ENCODE results near the gene KCNAB1. TPM values are rescaled to one million over a fixed set of nuclear protein-coding genes. Genes with fewer than 3 reads are reported as not detected.

The KCNAB1 gene
- total RNA-seq, 1 donor from 2014 or later, result 3.2 TPM

DNA sequence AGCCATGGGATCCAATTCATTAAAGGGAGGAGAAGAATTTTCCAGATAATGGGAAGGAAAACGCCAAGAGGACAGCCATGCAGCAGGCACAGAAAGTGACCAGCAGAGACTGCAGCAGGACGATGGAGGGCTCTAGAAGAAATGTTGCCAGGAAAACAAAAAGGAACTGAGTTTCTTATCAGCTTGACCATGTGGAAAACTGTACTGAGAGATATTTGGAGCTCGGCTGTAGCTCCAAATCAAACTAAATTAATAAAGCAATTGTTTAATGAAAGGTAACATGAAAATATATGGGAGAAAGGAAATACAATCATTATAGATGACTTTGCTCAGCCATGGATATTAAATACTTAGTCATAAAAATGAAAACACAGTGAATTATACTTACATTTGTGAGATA lies 370.8 kb downstream of the KCNAB1 start:
- DNase-seq, result no peak

GRCh38 chr3:156492801-156493261 lies 372.5 kb downstream of the KCNAB1 start:
- H3K27me3 ChIP-seq, result no peaks in the 10 kb centered on the region
- TF ChIP-seq CTCF (IDR thresholded peaks at IDR 0.05), result no peak
- no peak for DNase-seq
- H3K4me3 ChIP-seq, result no peak overlapping the region
- no peak overlapping the region for H3K27ac ChIP-seq
- H3K9me3 ChIP-seq, result no peaks in the 10 kb centered on the region
- intact Hi-C loops (cut with DNase I), result no loop called here
- ATAC-seq, result no peak
- no peaks in the 10 kb centered on the region for H3K36me3 ChIP-seq
- no peaks in the 10 kb centered on the region for H3K4me1 ChIP-seq

More for the DNA sequence above, 370.8 kb downstream of the KCNAB1 start:
- no peak for ATAC-seq
- H3K4me3 ChIP-seq, result no peak overlapping the region
- H3K27ac ChIP-seq, result no peak overlapping the region
- no peaks in the 10 kb centered on the region for H3K4me1 ChIP-seq
- no peaks in the 10 kb centered on the region for H3K36me3 ChIP-seq
- intact Hi-C loops (cut with DNase I), result no loop called here
- no peaks in the 10 kb centered on the region for H3K9me3 ChIP-seq
- no peak for TF ChIP-seq CTCF (IDR thresholded peaks at IDR 0.05)
- no peaks in the 10 kb centered on the region for H3K27me3 ChIP-seq

DNA sequence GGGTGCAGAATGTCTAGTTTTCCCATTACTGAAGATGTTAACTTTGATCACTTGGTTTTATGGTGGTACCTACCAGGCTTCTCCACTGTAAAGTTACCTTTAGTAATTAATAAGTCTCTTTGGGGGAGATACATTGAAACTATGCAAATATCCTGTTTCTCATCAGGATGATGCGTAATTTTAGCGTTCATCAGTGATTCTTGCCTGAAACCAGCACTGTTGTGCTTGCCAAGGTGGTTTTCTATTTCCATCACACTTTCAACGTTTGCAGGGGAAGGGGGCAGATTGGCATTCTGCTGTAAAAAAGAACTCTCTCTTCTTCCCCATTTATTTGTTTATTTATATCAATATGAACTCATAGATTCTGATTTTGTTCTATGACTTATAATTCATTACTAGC lies 373.5 kb downstream of the KCNAB1 start:
- no peak overlapping the region for H3K27ac ChIP-seq
- no peaks in the 10 kb centered on the region for H3K4me1 ChIP-seq
- ATAC-seq, result no peak
- DNase-seq, result no peak
- H3K9me3 ChIP-seq, result no peaks in the 10 kb centered on the region
- H3K36me3 ChIP-seq, result no peaks in the 10 kb centered on the region
- intact Hi-C loops (cut with DNase I), result no loop called here
- TF ChIP-seq CTCF (IDR thresholded peaks at IDR 0.05), result no peak
- no peak overlapping the region for H3K4me3 ChIP-seq
- H3K27me3 ChIP-seq, result no peaks in the 10 kb centered on the region

DNA sequence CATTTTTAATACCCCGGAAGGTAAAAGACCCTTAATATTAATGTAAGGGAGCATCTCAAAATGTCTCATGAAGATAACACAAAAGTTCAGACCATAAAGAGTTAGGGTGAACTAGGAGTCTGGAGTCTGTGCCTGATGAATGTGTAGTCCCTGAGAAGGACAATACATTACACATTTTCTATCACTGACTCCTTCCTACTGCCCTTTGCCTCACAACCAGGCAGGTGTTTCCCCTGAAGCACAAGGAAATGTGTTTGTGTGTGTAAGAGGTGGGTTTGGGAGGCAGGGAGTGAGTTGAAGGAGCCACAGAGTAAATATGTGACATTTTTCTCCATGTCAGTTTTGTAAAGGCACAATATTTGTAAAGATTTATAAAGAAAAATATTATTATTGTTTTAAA lies 375.4 kb downstream of the KCNAB1 start:
- DNase-seq, result no peak
- no peaks in the 10 kb centered on the region for H3K36me3 ChIP-seq
- H3K27ac ChIP-seq, result no peak overlapping the region
- no peaks in the 10 kb centered on the region for H3K4me1 ChIP-seq
- intact Hi-C loops (cut with DNase I), result no loop called here
- no peak for ATAC-seq
- TF ChIP-seq CTCF (IDR thresholded peaks at IDR 0.05), result no peak
- no peak overlapping the region for H3K4me3 ChIP-seq
- no peaks in the 10 kb centered on the region for H3K9me3 ChIP-seq
- H3K27me3 ChIP-seq, result no peaks in the 10 kb centered on the region

DNA sequence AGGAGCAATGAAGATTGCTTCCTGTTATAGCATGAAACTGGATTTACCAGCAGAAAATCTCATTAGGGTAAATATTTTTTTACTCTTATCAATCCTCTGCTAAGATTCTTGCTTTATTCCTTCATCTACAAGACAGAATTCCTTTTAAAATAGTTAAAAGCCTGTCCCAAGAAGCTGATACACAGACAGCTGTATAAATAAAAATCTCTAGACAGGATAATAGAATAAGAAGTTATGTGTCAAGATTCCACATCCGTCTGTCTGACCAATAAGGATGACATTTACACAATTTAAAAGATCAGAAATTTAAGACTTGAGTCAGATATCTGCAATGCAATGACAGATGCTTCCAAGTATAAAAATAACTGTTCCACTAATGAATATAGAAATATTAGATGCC lies 376.9 kb downstream of the KCNAB1 start:
- no peak overlapping the region for H3K27ac ChIP-seq
- intact Hi-C loops (cut with DNase I), result no loop called here
- no peaks in the 10 kb centered on the region for H3K9me3 ChIP-seq
- no peaks in the 10 kb centered on the region for H3K36me3 ChIP-seq
- ATAC-seq (no peak), DNase-seq (no peak)
- no peak overlapping the region for H3K4me3 ChIP-seq
- no peaks in the 10 kb centered on the region for H3K27me3 ChIP-seq
- H3K4me1 ChIP-seq, result no peaks in the 10 kb centered on the region
- TF ChIP-seq CTCF (IDR thresholded peaks at IDR 0.05), result no peak

DNA sequence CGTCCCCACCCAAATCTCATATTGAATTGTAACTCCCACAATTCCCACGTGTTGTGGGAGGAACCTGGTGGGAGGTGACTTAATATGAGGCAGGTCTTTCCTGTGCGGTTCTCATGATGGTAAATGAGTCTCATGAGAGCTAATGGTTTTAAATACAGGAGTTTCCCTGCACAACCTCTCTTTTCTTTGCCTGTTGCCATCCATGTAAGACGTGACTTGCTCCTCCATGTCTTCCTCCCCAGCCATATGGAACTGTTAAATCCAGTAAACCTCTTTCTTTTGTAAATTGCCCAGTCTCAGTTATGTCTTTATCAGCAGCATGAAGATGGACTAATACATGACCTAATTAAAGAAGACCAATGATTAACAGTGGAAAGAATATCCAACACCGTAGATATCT lies 377.9 kb downstream of the KCNAB1 start:
- no peaks in the 10 kb centered on the region for H3K4me1 ChIP-seq
- DNase-seq (no peak), ATAC-seq (no peak)
- no peak overlapping the region for H3K4me3 ChIP-seq
- H3K36me3 ChIP-seq, result no peaks in the 10 kb centered on the region
- TF ChIP-seq CTCF (IDR thresholded peaks at IDR 0.05), result no peak
- no peak overlapping the region for H3K27ac ChIP-seq
- H3K9me3 ChIP-seq, result no peaks in the 10 kb centered on the region
- no peaks in the 10 kb centered on the region for H3K27me3 ChIP-seq
- intact Hi-C loops (cut with DNase I), result no loop called here
